IMR-90 (cell line): Measurements from ENCODE around the gene ETS1. TPM values are rescaled to one million over a fixed set of nuclear protein-coding genes. Genes with fewer than 3 reads are reported as not detected.
A peak's percentile ranks its signal among the peaks of the same experiment; 100 is the strongest.

Source experiments
- ATAC-seq: fragments of 200-7000 bp; cut with Tn5 transposase; 2 replicates; pipeline ENCODE4 v1.9.1; 2020; ENCODE audit warnings: low read depth, mild to moderate bottlenecking, moderate library complexity
- BruUV-seq: library from RNA; stranded (reverse); fragments of 400-500 nt; replicated peaks from 2 replicates; lab custom pipeline; 2021; lab: Mats Ljungman, UMichigan
- CTCF ChIA-PET: fragments of 300-600 bp; formaldehyde crosslinking; extraction: SDS; loops from one replicate; lab custom pipeline; 2021; ENCODE audit warnings: antibody characterized with exemption; lab: Yijun Ruan, JAX
- POLR2A ChIA-PET: fragments of 300-600 bp; sonication (Branson Sonifier 250); formaldehyde crosslinking; loops from one replicate; lab custom pipeline; 2022; ENCODE audit warnings: antibody characterized with exemption; ENCODE audit not compliant: unreplicated experiment; lab: Charles Lee
- DNase-seq: peaks from one replicate; pipeline ENCODE4 v3.0.0; 2013
- H2AFZ ChIP-seq: replicated peaks from 2 replicates; pipeline ENCODE3; 2013; ENCODE audit warnings: low read length, mild to moderate bottlenecking; ENCODE audit not compliant: poor library complexity
- H2AK5ac ChIP-seq: 2 replicates; pipeline ENCODE4 v1.6.1; 2013; ENCODE audit warnings: low read depth, low read length, inconsistent platforms
- H2AK9ac ChIP-seq: replicated peaks from 2 replicates; pipeline ENCODE3; 2013; ENCODE audit warnings: mild to moderate bottlenecking, low read depth, low read length, moderate library complexity; ENCODE audit not compliant: poor library complexity
- H2BK120ac ChIP-seq: 2 replicates; pipeline ENCODE4 v1.6.1; 2013; ENCODE audit warnings: low read depth, low read length, inconsistent platforms
- H2BK15ac ChIP-seq: 3 replicates; pipeline ENCODE4 v1.6.1; 2013; ENCODE audit warnings: low read depth, low read length, inconsistent platforms
- H2BK20ac ChIP-seq: 2 replicates; pipeline ENCODE4 v1.6.1; 2013; ENCODE audit warnings: low read depth, mild to moderate bottlenecking, inconsistent platforms, low read length, moderate library complexity
- H2BK5ac ChIP-seq: 2 replicates; pipeline ENCODE4 v1.6.1; 2013; ENCODE audit warnings: mild to moderate bottlenecking, low read depth, low read length, inconsistent platforms; ENCODE audit not compliant: poor library complexity, severe bottlenecking
- H3K14ac ChIP-seq: replicated peaks from 2 replicates; pipeline ENCODE4 v1.6.1; 2013; ENCODE audit warnings: low read depth, low read length, inconsistent platforms
- H3K18ac ChIP-seq: 2 replicates; pipeline ENCODE4 v1.6.1; 2013; ENCODE audit warnings: low read depth, low read length, control low read depth
- H3K23ac ChIP-seq: 2 replicates; pipeline ENCODE4 v1.6.1; 2013; ENCODE audit warnings: low read depth, low read length, inconsistent platforms
- H3K27ac ChIP-seq: 2 replicates; pipeline ENCODE4 v1.5.1; 2013; ENCODE audit warnings: mild to moderate bottlenecking, control low read depth, low read length; ENCODE audit not compliant: insufficient read depth
- H3K27me3 ChIP-seq: 2 replicates; pipeline ENCODE4 v1.6.1; 2013; ENCODE audit warnings: low read length; ENCODE audit not compliant: control insufficient read depth, insufficient read depth
- H3K36me3 ChIP-seq: 2 replicates; pipeline ENCODE4 v1.6.1; 2013; ENCODE audit warnings: low read length, mixed read lengths; ENCODE audit not compliant: control insufficient read depth, insufficient read depth
- H3K4ac ChIP-seq: 2 replicates; pipeline ENCODE4 v1.6.1; 2013; ENCODE audit warnings: low read depth, low read length, inconsistent platforms
- H3K4me1 ChIP-seq: 2 replicates; pipeline ENCODE4 v1.6.1; 2013; ENCODE audit warnings: low read length, mixed read lengths; ENCODE audit not compliant: control insufficient read depth, insufficient read depth
- H3K4me2 ChIP-seq: 2 replicates; pipeline ENCODE4 v1.6.1; 2013; ENCODE audit warnings: low read depth, mild to moderate bottlenecking, control low read depth, low read length, moderate library complexity
- H3K4me3 ChIP-seq: 2 replicates; pipeline ENCODE4 v1.5.1; 2013; ENCODE audit warnings: low read depth, mild to moderate bottlenecking, control low read depth, low read length, moderate library complexity; ENCODE audit not compliant: insufficient read depth
- H3K56ac ChIP-seq: 2 replicates; pipeline ENCODE4 v1.6.1; 2013; ENCODE audit warnings: low read length, inconsistent platforms; ENCODE audit not compliant: insufficient read depth; ENCODE audit errors: extremely low read depth
- H3K79me1 ChIP-seq, 2 experiments: 2 replicates each; pipeline ENCODE4 v1.6.1; 2013; ENCODE audit warnings: low read length in 2 of 2, inconsistent platforms in 1 of 2, low read depth in 1 of 2
- H3K9ac ChIP-seq: 2 replicates; pipeline ENCODE4 v1.6.1; 2013; ENCODE audit warnings: low read depth, low read length, control low read depth
- H3K9me1 ChIP-seq: 2 replicates; pipeline ENCODE4 v1.6.1; 2013; ENCODE audit warnings: low read length, inconsistent platforms; ENCODE audit not compliant: insufficient read depth
- H3K9me3 ChIP-seq: 2 replicates; pipeline ENCODE4 v1.6.1; 2013; ENCODE audit warnings: low read length; ENCODE audit not compliant: control insufficient read depth, insufficient read depth
- H4K20me1 ChIP-seq: 2 replicates; pipeline ENCODE4 v1.6.1; 2013; ENCODE audit warnings: low read length, inconsistent platforms; ENCODE audit not compliant: insufficient read depth
- H4K5ac ChIP-seq: 2 replicates; pipeline ENCODE4 v1.6.1; 2013; ENCODE audit warnings: mild to moderate bottlenecking, low read depth, low read length, control low read depth
- H4K8ac ChIP-seq, 2 experiments: 2 replicates each; pipeline ENCODE4 v1.6.1; 2013; ENCODE audit warnings: low read depth in 2 of 2, low read length in 2 of 2, control low read depth in 1 of 2, inconsistent platforms in 1 of 2
- H4K91ac ChIP-seq: 2 replicates; pipeline ENCODE4 v1.6.1; 2013; ENCODE audit warnings: low read depth, low read length, inconsistent platforms; ENCODE audit not compliant: insufficient read depth
- FOS ChIP-seq: fragments of 150-350 bp; IDR thresholded peaks from 2 replicates; pipeline ENCODE4 v1.6.1; 2016; ENCODE audit warnings: low read depth, low read length
- MAFK ChIP-seq: IDR thresholded peaks from 2 replicates; pipeline ENCODE4 v1.6.1; 2012; ENCODE audit warnings: low read depth, low read length, improper control_type of control experiment
- MAZ ChIP-seq: IDR thresholded peaks from 2 replicates; pipeline ENCODE4 v1.6.1; 2012; ENCODE audit warnings: low read depth, mild to moderate bottlenecking, low read length, improper control_type of control experiment, moderate library complexity, borderline replicate concordance
- WGBS, 2 experiments: methylation state at CpG; one replicate each; pipeline versions ENCODE4 v1.1.5 to v1.1.7; 2013; ENCODE audit warnings: missing lambda C conversion rate in 2 of 2; ENCODE audit not compliant: insufficient read length in 1 of 2; ENCODE audit errors: extremely low coverage in 2 of 2; 5-methylcytosine and 5-hydroxymethylcytosine counted together
- dilution Hi-C: fragments of 300-500 bp; cut with HindIII; formaldehyde crosslinking; loops from one replicate; pipeline ENCODE4 v1.14.3; 2018; ENCODE audit warnings: low sequenced_read_pairs; ENCODE audit not compliant: unreplicated experiment
- in situ Hi-C: fragments of 300-500 bp; cut with MboI; formaldehyde crosslinking; loops from 3 replicates; pipeline ENCODE4 v1.14.3; 2019; ENCODE audit warnings: low sequenced_read_pairs, inconsistent platforms, mixed read lengths
- intact Hi-C: fragments of 100-400 bp; cut with micrococcal nuclease; formaldehyde crosslinking; loops from 2 replicates; pipeline ENCODE4 v1.10.0; 2022
- polyA plus RNA-seq, 3 experiments: library from polyadenylated mRNA; depleted of rRNA; stranded (reverse); fragments of >200 nt; gene quantifications; 2 replicates each; pipeline ENCODE4 v1.2.3, GENCODE V29; 2012; ENCODE audit warnings: low replicate concordance in 1 of 3
- total RNA-seq: library from RNA; depleted of rRNA; stranded (reverse); fragments of >200 nt; gene quantifications from 2 replicates; pipeline ENCODE4 v1.2.3, GENCODE V29; 2012

The ETS1 gene
- total and polyA plus RNA-seq, 2 of the 4 experiments (the other 2 are of a cell fraction): 41.2 to 56.3 TPM

- no peak overlapping the region for H3K23ac ChIP-seq
- H2BK20ac ChIP-seq: no peak overlapping the region
- H2BK5ac ChIP-seq: no peak overlapping the region
- no peak overlapping the region for H3K4me2 ChIP-seq
- H3K27me3 ChIP-seq: peaks cover 2% of the 10 kb centered on the region; the same call in 1 of the 2 replicates
- 32% methylated on average over 2 of the region's 4 CpGs; no CpG with 5 or more reads in 1 of the 2 experiments for WGBS, 2 experiments
- ChIA-PET POLR2A (interaction anchor here (0.6 kb wide), 1 partner anchor 192 kb away, joined by 4 read pairs; no protein-coding TSS in a partner anchor), CTCF (no interaction called here)
- no peak overlapping the region for H4K8ac ChIP-seq
- H4K5ac ChIP-seq: no peak overlapping the region
- peak; percentile 62 for DNase-seq
- peak; percentile 76 for ATAC-seq
- no TSS peak for BruUV-seq
- no peak overlapping the region for H4K91ac ChIP-seq
- H3K14ac ChIP-seq: no peak overlapping the region
- no peak overlapping the region for H3K9ac ChIP-seq
- no peaks in the 10 kb centered on the region for H3K79me1 ChIP-seq
- no peak overlapping the region for H3K27ac ChIP-seq
- H3K4me1 ChIP-seq: no peaks in the 10 kb centered on the region
- no peak overlapping the region for H2BK15ac ChIP-seq
- no peaks in the 10 kb centered on the region for H3K9me1 ChIP-seq
- no peaks in the 10 kb centered on the region for H4K20me1 ChIP-seq
- TF ChIP-seq MAZ (no peak), FOS (0 out of 2 replicates have a peak, but pooled peaks have one; percentile 19), MAFK (peak; percentile 41)
- in situ Hi-C loops (no loop called here), dilution Hi-C loops (no loop called here), intact Hi-C loops (no loop called here)
- no peak overlapping the region for H2AFZ ChIP-seq
- no peak overlapping the region for H2AK9ac ChIP-seq
- H3K4me3 ChIP-seq: no peak overlapping the region
- no peak overlapping the region for H2BK120ac ChIP-seq
- H3K4ac ChIP-seq: no peak overlapping the region
- H3K56ac ChIP-seq: no peak overlapping the region
- no peak overlapping the region for H3K18ac ChIP-seq
- no peak overlapping the region for H2AK5ac ChIP-seq
- H3K9me3 ChIP-seq: no peaks in the 10 kb centered on the region
- no peaks in the 10 kb centered on the region for H3K36me3 ChIP-seq
Measured at GRCh38 chr11:128593281-128593680, 5.9 kb upstream of the ETS1 start.
